SK-N-MC (cell line): Measurements from ENCODE around the gene SHISA6.

Source experiments
- EZH2 ChIP-seq: fragments of 200-600 bp; sonication (generic); IDR thresholded peaks from one replicate; pipeline ENCODE4 v1.6.1; 2017; ENCODE audit warnings: antibody characterized with exemption
- FOXP2 ChIP-seq: optimal IDR thresholded peaks from 2 replicates; pipeline ENCODE3; 2011; ENCODE audit warnings: mild to moderate bottlenecking, moderate library complexity; ENCODE audit not compliant: insufficient read depth; ENCODE audit errors: extremely low read length, control extremely low read depth
- POLR2AphosphoS5 ChIP-seq: IDR thresholded peaks from 2 replicates; pipeline ENCODE4 v1.6.1; 2012; ENCODE audit warnings: mild to moderate bottlenecking, low read depth, low read length, borderline replicate concordance

DNA sequence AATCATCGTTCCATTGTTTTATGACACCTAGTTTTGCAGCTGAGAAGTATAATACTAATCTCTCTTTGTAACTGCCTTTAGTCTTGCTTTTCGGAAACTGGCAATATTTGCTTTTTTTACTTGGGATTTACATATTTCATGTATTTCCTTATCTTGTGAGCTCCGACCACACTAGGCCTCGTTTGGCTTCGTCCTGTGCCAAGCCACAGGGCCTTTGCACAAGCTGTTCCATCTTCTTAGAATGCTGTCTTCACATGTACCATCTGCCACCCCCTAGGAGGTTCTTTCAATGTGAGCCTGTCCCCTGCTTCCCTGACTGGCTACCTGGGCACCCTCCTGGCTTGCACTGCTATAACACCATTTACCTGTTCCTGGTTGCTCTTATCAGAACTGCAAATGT, 77.2 kb downstream of the SHISA6 start:
- TF ChIP-seq EZH2, result no peak
- TF ChIP-seq FOXP2, result no peak
- TF ChIP-seq POLR2AphosphoS5, result no peak
